GM12892 (cell line): Measurements from ENCODE around the gene EFCAB12.

Experiments
- POLR2A ChIP-seq: IDR thresholded peaks from 2 replicates; pipeline ENCODE4 v1.6.1; 2011; ENCODE audit warnings: low read depth, low read length, control low read depth
- POLR2AphosphoS5 ChIP-seq: IDR thresholded peaks from 2 replicates; pipeline ENCODE4 v1.6.1; 2011; ENCODE audit warnings: low read depth, low read length, control low read depth
- TAF1 ChIP-seq: IDR thresholded peaks from 2 replicates; pipeline ENCODE4 v1.6.1; 2011; ENCODE audit warnings: low read depth, mild to moderate bottlenecking, control low read depth, low read length, borderline replicate concordance

- no peak for TF ChIP-seq POLR2A
- TF ChIP-seq TAF1 = no peak
- no peak for TF ChIP-seq POLR2AphosphoS5
Observed at GRCh38 chr3:129371041-129371826, 57.2 kb downstream of the EFCAB12 start.
